Renal pelvis (tissue), 4 donors: ENCODE measurements around the gene MPZ. TPM values are rescaled to one million over a fixed set of nuclear protein-coding genes. Genes with fewer than 3 reads are reported as not detected.

Experiments used
- DNase-seq: peaks from one replicate; pipeline ENCODE4 v3.0.0-alpha.2; 2013
- polyA plus RNA-seq, 3 donors: library from polyadenylated mRNA; unstranded; fragments of 120-200 nt; gene quantifications; one replicate each; pipeline ENCODE4 v1.2.1, GENCODE V29; 2013; ENCODE audit not compliant: insufficient read length in 3 of 3

The MPZ gene
- polyA plus RNA-seq, 3 donors: 3.6 to 6.7 (median 4.2) TPM

DNA sequence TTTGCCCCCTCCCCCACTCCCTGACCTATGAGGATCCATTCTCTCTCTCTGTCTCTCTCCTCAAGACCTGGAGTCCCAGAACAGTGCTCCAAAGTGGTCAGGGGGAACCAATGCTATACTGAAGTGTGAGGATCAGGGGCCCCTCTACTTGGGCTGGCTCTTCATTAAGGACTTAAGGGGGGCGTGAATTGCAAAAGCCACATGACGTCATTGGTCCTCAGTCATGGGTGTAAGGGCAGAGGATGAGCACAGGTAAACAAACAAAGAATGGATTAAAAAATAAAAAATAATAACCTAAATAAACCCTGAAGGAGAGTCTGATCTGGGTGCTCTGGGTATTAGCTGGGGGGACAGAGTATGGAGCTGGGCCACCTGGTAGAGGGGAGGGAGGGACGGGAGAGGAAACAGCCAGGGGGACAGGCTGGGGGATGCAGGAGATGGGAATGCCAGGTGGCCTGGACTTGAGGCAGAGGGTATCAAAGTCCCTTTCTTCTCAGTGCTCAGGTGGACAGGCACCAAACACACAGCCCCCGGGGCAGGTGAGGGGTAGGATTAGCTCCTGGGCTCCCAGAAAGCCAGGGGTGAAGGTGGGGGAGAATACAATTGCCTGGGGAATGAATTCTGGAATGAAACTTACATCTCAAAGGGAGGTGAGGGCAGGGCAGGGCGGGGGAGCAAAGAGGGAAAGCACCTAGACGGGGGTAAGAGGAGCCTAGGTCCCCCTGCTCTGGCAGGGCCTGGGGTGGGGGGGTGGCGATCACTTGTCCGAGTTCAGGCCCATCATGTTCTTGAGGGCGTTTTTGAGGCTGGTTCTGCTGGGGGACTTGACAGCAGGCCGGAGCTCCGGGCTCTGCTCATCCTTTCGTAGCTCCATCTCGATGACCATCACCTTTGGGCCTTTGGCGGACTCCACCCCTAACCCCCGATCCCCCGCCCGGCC, 4.6 kb downstream of the MPZ start:
- no peak for DNase-seq

DNA sequence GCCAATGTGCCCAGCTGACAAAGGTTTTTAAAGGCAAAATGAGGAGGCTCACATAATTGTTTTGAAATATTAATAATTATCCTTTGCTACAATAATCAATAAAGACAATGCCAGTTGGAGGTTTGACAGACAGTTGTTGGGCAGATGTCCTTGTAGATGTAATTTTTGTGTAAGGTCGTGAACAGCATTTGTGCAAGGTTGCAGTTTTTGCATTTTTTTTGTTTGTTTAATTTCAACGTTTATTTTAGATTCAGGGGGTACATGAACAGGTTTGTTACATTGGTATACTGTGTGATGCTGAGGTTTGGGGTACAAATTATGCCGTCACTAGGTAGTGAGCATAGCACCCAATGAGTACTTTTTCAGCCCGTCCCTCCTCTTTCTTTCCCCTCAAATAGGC, 9.3 kb downstream of the MPZ start:
- DNase-seq: no peak

DNA sequence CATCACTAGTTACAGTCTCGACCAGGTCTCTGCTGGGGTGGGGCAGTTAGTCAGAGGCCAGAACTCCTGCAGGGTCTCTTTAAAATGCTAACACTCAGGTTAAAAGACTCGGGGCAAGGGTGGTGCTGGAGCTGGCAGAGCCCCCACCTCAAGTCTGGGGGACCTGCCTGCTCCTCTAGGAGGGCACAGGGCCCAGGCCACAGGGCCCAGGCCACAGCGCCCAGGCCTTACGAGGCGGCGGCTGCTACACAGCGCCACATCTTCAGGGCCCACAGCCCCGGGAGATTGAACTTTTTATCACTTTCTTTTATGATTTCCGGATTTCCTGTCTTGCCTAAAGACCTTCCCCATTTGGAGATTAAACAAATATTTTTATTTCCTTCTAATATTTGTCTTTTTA, 10.4 kb downstream of the MPZ start:
- no peak for DNase-seq

DNA sequence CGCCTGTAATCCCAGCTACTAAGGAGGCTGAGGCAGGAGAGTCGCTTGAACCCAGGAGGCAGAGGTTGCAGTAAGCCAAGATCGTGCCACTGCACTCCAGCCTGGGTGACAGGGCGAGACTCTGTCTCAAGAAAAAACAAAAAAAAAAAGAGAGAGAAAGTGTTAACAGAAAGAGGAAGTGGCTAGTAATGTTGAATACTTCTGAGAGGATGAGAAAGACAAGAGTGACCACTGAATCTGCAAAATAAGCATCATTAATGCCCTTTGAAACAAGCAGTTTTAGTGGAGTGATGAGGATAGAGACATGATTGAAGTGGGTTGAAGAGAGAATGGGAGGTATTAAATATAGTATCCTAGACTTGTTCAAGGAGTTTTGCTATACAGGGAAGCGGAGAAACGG, 11.7 kb downstream of the MPZ start:
- no peak for DNase-seq

DNA sequence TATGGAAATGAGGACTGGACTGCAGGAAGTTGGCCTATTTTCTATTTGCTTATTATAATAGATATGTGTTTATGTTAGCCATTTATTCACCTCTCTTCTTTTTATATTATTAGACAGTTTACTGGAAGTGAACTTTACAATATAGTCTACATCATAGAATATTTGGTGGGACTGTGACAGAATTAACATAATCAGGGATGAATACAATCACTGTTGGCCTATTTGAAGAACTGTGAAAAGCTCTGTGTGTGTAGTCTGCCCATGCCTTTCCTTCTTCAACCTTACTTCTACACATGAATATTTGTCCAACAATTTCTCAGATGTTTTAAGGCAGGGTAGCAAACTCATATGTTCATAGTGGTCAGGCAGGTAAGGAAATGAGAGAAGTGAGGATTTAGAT, 12.4 kb downstream of the MPZ start:
- no peak for DNase-seq

DNA sequence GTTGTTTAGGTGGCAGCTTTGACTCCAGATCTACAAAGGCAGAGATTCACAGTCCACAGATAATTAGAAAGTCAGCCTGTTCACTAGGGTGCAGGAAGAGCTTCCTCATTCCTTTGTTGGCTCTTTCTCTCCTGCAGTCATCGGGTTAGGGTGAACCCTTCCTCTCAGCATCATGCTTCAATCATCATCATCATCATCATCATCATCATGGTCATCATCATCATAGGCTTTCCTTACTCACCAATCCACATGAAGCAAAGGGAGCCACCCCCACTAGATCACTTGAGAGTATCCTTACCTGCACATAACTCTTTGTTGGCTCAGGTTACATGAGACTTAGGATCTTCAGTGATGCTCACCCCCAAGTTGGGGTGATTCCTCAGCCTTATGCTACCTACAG, 19.0 kb downstream of the MPZ start:
- DNase-seq: no peak

DNA sequence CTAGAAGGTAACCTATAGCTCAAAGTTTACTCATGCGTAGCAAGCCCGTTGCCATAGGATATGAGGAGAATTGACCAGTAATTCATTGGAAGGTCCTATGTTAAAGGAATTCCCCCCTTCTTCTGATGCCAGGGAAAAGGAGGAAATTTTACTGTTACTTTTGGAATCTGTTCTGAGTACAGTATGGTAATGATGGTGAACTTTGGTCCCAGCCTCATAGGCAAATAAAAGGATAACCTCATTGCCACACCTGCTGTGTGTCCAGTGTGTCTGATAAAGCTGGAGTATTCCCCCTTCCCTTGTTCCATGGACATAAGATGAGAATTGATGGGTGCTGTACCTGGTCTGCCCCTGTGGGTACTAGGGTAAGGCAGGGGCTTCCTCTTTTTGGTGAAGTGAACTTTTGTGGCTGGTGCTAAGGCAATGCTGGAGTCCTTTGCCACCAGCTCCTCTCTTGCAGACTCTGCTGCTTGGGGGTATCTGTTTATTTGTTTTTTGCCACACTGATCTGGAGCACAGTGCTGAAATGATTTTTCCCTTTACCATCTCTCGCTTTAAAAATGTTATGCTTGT, 22.2 kb downstream of the MPZ start:
- DNase-seq: no peak

DNA sequence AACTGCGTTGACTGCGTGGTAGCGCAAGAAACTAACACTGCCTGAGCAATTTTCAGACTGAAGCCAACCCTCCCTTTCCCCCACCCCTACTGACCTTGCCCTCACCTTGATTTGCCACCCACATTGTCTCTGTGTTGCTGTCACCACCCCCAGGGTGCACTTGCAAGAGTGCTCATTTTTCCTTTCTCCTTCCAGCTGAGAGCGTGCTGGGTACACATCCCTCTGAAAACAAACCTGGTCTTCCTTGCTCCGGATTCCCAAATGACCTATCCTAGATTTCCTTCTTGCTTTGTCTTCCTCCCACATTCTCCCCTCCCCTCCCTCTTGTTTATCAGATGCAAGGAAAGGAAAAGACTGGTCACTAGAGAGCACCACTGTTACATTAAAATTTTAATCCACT, 24.2 kb downstream of the MPZ start:
- no peak for DNase-seq

DNA sequence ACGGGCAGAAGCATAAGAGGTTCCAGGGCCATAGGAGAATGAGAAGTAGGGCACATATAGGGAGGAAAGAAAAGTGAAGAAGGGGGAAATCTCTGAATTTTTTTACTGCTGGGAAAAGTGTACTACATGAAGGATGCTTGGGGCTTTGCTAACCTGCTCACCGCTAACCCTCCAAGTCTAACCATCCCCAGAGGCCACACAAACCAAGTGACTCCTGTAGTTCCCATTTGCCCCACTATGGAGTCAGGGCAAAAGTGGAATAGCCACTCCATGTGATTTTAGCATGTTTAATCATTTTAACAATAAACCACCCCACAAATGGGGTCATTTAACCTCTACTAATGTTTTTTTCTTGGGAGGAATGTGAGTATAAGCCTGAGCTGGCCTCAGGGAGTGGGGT, 24.7 kb downstream of the MPZ start:
- no peak for DNase-seq

DNA sequence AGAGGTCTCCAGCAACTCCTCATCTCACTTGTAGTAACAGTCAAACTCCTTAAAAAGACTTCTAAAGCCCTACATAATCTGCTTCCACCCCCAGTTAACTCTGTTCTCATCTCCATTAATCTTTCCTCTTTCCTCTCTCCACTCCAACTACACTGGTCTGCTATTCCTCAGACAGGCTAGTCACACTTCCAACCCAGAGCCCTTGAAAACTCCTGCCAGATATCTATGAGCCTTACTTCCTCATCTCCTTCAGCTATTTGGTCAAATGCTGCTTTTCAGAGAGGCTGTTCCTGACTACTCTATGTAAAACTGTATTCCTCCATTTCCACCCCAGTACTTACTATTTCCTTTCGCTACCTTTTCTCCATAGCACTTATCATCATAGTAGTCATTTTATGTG, 26.8 kb downstream of the MPZ start:
- no peak for DNase-seq

DNA sequence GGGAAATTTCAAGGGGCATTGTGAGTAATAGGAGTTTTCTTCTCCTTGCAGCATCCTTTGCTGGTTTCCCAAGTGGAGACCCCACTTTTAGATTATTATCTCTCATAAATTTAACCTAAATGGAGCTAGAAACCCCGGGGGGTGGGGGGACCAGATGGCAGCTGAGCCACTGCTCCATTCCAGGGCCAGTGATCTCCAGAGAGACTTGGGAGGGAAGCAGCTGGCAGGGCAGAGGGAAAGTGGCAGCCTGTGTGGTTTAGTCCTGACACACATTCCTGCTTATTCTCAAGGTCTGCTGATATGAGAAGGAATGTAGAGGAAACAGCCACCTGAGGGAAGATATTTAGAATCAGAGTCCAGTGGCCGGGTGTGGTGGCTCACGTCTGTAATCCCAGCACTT, 34.9 kb downstream of the MPZ start:
- DNase-seq: no peak

DNA sequence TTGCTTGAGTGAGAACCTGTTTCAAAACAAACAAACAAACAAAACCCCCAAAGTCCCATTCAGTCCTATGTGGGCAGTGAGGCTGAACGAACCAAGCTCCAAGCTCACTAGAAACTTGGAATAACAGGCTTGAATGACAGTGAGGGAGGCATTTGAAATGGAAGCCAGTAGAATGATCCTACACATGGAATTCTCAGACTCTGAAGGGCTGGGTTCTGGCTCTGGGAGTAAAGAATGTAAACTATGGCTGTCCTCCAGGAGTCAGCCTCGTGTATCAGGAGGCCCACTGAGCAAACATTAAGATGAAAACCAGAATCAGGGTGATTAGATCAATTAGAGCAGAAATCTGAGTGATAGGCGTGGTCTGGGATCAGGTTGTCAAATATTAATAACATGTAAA, 36.4 kb downstream of the MPZ start:
- DNase-seq: no peak

DNA sequence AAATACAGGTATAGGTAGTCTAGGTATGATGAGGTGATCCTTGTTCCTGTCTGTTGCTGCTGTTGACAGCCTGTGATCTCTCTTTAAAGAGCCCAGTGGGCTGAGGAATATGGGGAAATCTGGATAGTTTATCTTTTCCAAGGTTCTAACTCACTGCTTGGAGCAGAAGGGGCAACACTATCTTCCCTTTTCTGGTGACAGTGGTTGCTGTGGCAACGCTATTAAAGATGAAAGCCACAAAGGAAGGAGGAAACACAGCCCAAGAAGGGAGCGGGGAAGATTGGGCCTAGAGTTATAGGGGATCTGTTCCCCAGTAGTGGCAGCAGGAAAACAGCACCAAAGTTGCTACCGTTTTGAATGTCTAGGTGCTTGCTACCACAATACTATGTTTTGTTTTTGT, 42.4 kb downstream of the MPZ start:
- DNase-seq: no peak

DNA sequence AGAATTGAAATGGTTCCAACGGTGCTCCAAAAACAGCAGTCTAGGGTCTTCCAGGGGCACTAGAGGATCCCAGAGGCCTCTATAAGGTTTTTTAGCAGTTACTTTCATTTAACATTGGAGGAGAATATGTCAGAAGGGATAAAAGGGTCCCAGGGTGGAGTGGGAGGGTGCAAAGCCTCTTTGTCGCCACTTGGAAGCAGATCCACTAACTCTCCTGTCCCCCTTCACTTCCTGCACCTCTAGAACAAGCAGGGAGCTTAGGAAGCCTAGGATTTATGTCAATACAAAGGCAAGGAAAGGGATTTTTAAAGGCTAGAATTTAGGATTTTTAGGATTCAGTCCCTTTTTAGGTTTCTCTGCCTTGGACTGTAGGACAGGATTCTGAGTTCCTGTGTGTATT, 42.9 kb downstream of the MPZ start:
- no peak for DNase-seq

DNA sequence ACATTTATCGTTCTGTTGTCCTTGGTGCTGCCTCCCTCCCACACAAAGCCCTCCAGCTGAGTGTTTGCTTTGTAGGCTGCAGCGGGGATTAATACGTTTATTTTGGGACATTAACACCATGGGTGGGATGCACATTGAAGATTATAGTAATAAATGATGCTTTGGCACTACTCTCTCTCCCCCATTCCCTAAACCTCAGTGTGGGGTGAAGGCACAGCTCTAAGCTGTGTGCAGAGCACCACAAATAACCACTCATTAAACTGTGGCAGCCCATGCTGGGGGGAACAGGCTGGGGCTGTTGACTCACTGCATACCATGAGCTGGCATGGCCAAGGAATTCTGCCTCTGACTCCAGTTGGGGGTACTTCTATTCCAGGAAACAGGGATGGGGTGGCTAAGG, 43.6 kb downstream of the MPZ start:
- no peak for DNase-seq

DNA sequence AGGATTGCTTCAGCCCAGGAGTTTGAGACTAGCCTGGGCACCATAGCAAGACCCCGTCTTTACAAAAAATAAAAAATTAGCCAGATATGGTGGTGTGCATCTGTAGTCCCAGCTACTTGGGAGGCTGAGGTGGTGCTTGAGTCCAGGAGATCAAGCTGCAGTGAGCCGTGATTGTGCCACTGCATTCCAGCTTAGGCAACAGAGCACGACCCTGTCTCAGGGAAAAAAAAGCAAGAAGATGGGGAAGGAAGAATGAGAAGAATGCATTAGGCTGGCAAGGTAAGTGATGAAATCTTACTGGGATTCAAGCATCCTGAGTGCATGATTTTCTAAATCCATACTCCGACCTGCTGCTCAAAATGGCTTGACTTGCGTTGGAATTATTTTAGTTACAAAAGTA, 44.5 kb downstream of the MPZ start:
- DNase-seq: no peak

DNA sequence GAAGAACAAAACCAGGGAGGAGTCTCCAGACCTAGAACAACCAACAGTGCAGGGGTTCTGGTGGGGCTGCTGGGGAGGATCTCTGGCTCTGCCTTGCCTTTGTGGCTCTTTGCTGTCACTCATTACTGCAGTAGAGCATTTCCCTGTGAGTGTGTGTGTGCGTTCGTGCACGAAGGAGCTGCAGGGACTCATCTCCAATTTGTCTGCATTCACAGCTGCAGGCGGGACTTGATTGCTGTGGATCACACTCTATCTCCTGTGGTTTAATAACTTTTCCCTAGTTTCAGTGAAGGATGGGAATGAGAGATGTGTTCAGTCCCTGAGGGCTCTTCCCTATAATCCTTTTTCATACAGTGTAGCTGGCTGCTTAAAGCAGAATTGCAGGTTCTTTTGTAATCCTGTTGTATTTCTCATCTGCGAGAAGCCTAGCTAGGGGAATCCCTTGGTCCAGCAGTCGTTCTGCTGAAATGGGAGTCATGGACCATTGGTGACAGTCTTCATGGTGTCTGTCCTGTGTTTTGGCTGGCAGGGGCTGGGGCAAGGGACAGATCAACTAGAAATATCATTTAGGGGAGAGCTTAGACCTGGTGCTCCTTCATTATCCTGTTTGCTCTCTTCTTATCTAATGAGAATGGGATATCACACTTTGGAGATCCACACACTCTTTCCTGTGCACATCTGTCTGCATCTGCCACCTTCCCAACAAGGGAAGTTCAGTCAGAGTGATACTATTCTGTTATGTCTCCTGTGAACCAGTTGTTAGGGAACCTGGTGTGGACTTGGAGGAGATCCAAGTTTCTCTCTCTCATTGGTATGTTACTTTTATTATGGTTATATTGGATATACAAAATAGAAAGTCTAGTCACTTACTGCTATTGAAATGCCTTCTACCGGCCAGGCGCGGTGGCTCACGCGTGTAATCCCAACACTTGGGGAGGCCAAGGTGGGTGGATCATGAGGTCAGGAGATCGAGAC, 48.2 kb downstream of the MPZ start:
- DNase-seq: no peak

DNA sequence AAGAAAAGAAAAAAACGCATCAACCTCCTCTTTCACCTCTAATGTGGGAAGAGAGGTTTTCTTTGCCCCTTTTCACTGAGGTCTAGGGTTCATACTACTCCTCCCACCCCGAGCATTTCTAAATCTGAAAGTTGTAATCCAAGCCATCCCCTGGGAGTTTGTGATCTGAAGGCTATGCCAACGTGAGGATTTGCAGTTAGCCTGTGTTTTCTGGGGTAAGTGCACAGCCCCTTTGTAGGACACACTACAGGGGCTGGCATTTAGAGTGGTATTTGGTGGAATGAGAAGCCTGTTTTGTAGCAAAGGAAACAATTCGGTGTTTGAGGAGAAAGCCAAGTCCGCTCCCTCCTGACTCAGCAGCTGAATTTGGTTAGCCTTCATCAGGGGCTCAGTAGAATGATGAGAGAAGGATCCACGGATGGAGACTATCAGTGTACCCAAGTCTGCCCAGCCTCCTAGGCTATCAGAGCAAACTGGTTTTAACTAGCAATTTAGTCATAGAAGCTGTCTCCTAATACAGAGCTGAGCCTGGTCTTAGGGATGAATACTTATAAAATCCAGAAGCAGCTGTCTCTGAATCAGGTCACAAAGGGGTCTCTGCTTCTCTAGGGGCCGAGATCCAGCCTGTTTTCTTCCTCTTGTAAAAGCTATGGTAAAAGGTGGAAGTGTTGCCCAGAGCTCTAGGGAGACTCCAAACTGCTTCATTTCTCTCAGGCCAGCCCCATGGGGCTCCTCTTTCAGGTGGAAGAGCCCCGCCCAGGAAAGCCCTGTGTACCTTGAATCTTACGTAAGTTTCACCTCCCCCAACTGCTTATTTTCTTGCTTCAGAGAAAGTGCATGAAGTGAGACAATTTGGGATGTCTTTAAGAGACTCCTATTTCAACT, 49.1 kb downstream of the MPZ start:
- DNase-seq: no peak

DNA sequence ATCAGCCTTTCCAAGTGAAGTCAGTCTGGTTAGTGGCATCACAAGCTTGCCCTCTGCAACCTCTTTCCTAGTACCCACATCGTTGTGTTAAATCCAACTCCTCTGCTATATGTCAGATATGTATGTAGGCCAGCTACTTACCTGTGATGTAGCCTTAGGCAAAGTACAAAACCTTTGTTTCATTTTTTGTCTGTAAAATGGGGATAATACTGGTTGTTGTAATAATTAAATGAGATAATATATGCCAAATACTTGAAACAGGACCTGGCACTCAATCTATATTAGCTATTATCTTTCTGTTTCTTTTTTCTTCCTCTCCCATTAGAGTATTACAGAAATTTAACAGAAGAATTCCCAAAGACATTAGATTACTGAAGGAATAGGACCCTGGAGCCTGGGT, 50.0 kb downstream of the MPZ start:
- DNase-seq: no peak

DNA sequence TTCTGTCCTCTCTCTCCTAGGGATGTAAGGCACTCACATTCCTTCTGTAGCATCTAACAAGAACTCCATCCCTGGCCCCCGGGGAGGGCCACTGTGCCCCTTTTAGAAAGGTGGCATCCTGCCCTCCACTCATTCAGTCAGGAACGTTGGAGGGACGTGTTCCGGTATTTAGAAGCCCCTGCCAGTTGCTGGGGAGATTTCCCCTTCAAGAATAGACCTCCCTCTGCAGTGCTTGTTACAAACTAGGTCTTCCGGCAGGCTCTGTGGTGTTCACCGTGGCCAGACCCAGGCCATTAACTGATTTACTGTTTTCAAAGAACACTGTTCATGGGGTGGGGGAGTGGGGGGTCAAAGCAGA, 50.4 kb downstream of the MPZ start:
- no peak for DNase-seq
